ENCODE measurements around the gene CASZ1. TPM values are rescaled to one million over a fixed set of nuclear protein-coding genes. Genes with fewer than 3 reads are reported as not detected.

CASZ1 gene
- total RNA-seq, 1 experiment from 2014 or later: 6.0 TPM

- no peak for DNase-seq (ENCODE audit: low read depth)
These were observed 193.5 kb downstream of the CASZ1 start for GRCh38 chr1:10602936-10603335.

DNA sequence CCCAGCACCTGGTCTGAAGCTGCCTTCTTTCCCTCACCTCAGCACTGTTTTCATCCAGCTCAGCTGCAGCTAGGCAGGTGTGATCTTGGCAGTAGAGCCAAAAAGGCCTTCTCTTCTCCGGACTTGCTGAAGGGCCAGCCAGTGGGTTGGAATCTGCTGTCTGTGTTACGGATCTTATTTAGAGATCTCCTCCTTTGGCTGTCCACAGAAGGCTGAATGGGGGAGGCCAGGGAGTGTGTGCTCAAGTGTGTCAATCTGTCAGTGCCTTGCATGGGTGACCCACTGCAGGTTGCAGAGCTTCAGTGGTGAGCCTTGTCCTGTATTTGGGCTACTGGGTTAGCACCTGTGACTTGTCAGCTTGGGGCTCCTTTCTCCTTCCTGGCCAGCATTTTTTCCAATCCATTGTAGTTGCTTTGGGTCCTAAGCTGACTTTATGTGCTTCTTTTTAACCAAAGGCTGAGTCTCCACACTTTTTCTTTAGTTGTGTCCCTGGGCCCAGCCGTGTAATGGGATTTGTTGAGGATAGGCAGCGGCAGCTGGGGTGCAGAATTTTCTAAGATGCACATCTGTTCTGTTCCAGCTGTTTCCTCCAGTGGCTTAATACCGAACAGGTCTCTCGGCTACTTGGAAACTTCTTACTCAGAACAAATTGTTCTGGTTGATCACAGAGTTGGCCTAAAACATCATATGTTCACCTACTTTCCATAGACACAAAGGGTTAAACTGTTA lies 194.9 kb downstream of the CASZ1 start:
- no peak for DNase-seq (ENCODE audit: low read depth)

DNA sequence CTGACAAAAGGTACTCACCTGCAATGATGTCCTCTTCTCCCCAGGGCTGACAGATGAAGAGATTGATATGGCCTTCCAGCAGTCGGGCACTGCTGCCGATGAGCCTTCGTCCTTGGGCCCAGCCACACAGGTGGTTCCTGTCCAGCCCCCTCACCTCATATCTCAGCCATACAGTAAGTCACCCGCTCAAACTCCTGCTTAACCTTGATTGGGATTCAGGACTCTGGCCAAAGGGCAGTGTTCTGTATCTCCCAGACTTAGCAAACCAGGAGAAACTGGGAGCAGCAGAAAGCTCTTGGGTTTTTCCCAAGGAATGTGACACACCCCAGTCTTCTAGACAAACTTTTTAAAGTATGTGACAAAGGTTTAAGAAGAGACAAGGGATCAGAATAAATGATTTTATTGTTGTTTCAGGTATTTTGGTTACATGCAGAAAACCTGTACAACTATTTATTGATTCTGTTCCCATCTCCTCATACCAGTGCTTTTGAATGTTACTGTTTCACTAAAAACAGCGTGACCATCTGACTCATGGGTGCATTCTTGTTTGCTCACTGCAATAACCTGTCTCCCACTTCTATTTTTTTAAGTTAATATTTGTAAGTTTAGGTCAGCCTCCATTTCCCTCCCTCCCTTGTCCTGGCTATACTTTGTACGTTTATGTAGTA lies 197.1 kb downstream of the CASZ1 start:
- DNase-seq (ENCODE audit: low read depth): peak; percentile 61

DNA sequence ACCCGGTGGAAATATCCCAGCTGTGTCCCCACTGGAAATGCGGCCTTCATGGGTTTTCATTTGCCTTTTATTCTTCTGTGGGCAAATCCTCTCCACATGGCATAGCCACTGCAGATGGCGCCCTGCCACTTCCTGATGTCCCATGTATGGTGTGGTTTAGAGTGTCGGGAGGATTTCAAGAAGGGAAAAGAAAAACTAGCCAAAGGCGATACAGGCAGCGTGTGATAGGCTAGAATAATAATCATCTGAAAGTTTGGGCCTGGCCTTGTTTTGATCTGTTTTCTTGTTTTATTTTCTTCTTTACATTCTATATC lies 198.1 kb downstream of the CASZ1 start:
- peak; percentile 26 for DNase-seq (ENCODE audit: low read depth)

DNA sequence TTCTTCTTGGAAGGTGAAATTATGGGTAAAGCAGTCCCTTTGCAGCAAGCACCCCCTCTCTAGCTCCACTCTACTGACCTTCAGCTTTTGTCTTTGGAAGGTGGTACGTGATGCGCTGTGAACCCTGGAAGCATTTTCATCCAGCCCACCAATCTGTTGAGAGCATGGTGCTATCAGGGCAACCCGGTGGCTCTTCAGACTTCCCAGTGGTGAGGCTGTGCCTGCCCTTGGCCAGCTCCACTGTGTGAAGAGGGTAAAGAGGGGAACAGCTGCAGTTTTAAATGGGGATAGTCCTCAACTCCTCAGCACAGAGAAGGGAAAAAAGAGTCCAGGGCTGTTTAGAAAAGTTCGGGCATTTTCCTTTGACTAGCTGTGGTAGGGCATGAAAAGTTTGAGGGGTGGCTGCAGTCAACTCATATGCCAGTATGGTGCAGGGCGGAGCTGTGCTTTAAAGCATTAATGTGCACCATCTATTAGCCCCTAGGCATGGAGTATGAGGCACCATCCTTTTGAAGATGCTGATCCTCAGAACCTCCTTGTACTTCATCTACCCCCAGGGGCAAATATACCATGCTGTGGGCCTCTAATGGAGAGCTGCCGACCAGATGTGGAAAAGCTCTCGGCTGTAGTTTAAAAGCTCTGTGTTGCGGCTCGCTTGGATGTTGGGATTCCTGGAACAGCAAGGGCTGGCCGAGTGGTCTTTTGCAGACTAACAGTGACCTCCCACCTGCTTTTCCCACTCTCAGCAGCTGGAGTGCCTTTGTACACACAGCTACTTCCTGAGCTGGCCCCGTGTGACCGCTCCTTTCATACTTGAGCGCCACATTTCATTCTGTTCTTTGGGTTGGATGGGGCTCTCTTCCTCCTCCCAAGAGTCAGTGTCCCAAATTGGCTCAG lies 198.7 kb downstream of the CASZ1 start:
- DNase-seq (ENCODE audit: low read depth): no peak

- no peak for DNase-seq (ENCODE audit: low read depth)
These were observed 199.7 kb downstream of the CASZ1 start for GRCh38 chr1:10596780-10597179.

DNA sequence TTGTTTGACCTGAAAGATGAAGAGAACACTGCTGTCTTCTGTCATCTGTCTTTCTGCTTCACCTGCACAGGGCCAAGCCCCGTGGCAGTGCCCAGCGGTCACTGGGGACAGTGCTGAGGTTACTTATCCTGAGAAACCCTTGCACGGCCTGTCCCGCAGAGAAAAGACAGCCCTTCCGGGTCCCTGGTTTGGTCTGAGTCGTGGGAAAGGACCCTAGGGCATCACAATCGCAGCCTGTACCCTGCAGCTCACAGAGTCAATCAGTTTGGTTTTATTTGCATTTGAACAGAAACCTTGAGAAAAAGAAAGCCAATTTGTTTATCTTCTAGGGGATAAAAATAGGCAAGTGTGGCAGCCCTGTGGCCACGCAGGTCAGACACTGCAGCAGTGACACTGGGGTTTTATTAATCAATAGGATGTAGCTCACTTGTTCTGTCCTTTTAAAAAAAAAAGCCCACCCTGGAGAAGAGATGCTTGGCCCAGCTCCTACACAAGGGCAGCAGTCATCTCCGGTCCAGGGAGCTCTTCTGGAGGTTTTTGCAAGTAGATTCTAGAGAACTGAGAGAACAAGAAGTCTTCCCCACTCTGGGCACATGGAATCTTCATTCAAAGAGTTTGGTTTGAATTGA lies 201.7 kb downstream of the CASZ1 start:
- no peak for DNase-seq (ENCODE audit: low read depth)

DNA sequence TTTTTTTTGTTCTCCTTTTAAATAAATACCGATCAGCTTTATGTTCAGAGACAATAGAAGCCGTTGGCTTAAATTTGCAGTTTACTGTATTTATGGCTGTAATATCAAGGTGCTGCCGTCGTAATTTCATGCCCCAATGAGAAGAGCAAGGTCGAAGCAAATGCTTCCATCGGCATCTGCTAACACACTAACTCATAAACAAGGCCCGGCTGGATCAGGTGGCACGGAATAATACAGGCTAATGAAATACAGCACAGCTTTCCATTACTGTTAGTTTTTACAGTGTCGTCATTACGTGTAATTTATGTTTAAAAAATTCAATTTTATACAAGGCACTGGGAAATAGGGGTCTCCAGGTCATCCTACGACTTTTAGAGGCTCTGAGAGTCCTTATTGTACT lies 202.7 kb downstream of the CASZ1 start:
- DNase-seq (ENCODE audit: low read depth): no peak

DNA sequence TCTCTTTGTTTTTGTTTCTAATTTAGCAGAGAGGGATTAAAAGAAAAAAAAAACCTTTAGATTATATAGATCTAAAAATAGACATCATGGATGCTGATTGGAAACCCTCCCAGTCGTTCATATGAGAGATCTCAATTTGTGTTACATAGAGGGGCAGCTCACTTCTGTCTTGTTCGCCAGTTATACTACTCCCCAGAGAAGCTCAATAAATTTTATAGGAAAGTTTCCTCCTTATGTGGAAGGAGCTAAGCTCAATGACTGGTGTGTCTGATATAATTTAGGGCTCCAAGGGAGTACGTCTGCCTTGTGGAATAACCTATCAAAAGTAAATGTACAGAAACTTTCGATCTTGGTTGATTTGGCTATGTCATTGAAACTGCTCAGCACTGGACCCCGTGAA lies 204.1 kb downstream of the CASZ1 start:
- no peak for DNase-seq (ENCODE audit: low read depth)

GRCh38 chr1:10591010-10591409 lies 205.4 kb downstream of the CASZ1 start:
- DNase-seq (ENCODE audit: low read depth): no peak

- no peak for DNase-seq (ENCODE audit: low read depth)
These were observed 207.4 kb downstream of the CASZ1 start for GRCh38 chr1:10589074-10589473.

DNA sequence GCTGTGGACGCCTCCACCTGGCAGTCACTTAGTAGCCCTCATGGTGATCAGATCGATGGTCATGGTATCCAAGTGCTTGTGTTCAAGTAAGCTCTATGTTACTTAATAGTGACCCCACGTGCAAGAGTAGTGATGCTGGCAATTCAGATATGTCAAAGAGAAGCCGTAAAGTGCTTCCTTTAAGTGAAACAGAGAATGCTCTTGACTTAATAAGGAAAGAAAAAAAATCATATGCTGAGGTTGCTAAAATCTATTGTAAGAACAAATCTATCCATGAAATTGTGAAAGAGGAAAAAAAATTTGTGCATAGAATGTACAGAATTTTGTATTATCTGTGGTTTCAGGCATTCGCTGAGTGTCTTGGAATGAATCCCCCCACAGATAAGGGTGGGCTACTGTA lies 207.8 kb downstream of the CASZ1 start:
- no peak for DNase-seq (ENCODE audit: low read depth)

Other genes starting within 250 kb of the CASZ1 start
- gene TARDBP, start 216.0 kb upstream of the CASZ1 start, total RNA-seq (2014; rRNA removed; shearing (Covaris generic)): 70.2 and 106 TPM in 2 replicates

Data from M059J (cell line).